ENCODE data around the gene ELMOD1.

The ELMOD1 gene

DNA sequence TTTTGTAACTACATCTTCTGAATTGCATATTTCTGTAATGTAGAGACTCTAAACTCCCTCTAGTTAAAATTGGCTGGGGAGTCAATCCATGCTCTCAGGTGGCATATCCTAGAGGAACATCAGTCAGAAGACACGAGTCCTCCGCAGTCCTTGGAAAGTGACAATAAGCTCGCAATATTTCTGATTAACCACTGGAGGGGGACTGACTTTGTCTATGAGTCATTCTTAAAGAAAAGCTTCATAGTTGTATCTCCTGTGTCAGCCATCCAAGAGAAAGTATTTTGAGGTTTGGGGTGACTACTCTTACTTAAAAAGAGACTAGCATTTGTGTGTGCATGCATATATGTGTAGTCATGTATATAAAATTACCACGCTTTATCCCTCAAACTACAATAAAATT, 60.7 kb downstream of the ELMOD1 start:
- no peak for DNase-seq

DNA sequence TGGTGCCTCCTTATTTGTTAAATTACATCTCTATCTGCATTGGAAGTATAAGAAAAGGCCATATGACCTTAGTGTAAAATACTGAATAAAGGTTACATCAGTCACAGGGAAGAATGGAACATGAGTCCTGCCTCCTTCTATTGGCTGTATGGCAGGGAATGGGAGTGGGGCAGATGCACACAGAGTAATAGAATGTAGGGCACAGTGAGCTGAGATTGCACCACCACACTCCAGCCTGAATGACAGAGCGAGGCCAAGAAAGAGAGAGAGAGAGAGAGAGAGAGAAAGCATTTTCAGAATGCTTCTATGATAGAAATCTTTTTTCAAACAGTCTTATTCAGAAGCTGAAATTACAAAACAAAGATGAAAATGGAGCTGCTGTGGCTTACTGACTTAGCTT, 62.1 kb downstream of the ELMOD1 start:
- no peak for DNase-seq

DNA sequence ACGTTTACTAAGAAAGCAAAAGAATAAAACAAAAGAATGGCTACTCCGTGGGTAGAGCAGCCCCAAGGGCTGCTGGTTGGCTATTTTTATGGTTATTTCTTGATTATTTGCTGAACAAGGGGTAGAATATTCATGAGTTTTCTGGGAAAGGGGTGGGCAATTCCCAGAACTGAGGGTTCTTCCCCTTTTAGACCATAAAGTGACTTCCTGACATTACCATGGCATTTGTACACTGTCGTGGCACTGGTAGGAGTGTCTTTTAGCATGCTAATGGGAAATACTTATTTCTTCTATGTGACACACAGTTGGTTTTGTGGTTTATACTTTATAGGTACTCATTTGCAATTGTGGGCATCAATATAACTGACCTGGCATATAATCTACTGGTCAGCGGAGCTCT, 64.7 kb downstream of the ELMOD1 start:
- no peak for DNase-seq

DNA sequence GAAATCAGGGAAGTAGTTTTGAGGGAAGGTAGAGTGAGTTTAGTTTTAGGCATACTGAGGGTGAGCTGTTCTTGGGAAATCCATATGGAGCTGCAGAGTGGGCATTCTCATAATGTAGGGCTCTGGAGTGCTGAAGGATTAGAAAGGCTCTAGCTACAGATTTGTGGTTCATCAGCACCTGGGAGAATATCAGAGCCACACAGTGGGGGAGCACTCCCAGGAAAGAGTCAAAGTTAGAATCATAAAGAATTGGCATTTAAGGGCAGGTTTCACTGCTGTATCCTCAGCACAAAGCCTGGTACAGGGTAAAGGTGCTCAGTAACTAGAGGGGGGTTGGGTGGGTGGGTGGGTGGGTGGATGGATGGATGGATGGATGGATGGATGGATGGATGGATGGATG, 68.4 kb downstream of the ELMOD1 start:
- no peak for DNase-seq

DNA sequence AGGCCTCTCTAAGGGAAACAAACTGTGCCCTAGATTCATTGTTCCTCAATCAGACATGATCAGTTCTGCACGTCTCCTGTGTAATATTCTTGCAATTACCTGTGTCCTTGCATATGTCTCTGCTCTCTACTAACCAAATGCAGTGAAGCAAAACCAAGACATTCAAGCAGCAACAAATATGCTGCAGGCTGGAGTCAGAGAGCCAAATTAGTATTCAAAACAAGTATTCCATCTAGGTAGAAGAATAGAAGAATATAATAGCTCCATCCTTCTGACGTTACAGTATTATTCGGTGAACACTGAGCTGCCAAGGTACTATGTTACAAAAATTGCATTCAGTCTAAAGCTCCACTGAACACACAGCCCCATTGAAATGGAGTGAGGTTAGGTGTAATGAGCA, 69.1 kb downstream of the ELMOD1 start:
- no peak for DNase-seq

DNA sequence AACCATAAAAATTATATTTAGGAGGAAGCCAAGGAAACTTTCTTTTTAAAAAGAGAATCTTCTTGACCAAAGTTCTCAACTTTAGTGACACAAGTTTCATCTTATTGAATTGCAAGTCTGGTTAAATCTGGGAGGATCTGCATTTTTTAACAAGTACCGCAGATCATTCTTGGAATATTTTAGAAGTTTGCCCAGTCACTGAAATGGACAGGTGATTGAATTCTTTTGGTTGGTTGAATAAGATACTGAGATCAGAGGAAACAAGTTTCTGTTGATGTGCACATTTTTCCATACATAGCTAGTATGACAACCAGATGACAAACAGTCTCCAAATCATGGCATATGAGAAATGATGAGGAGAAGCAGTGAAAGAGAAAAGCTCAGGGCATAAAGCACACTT, 70.7 kb downstream of the ELMOD1 start:
- DNase-seq = no peak

DNA sequence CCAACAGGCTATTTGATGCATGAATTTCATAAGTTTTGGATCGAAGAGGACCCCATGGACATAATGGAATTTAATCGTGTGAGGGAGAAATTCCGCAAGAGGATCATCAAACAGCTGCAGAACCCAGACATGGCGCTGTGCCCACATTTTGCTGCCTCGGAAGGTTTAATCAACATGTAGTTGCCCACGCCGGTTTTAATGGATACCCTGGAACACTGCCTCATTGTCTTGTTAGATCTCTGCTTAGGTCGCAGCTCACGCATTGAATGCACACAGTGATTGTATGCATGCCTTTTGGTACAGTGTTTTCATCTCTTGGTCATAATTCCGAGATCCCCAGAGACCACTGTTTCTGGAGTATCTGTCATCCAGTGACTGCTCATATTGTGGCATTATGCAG, 74.1 kb downstream of the ELMOD1 start:
- DNase-seq = no peak

DNA sequence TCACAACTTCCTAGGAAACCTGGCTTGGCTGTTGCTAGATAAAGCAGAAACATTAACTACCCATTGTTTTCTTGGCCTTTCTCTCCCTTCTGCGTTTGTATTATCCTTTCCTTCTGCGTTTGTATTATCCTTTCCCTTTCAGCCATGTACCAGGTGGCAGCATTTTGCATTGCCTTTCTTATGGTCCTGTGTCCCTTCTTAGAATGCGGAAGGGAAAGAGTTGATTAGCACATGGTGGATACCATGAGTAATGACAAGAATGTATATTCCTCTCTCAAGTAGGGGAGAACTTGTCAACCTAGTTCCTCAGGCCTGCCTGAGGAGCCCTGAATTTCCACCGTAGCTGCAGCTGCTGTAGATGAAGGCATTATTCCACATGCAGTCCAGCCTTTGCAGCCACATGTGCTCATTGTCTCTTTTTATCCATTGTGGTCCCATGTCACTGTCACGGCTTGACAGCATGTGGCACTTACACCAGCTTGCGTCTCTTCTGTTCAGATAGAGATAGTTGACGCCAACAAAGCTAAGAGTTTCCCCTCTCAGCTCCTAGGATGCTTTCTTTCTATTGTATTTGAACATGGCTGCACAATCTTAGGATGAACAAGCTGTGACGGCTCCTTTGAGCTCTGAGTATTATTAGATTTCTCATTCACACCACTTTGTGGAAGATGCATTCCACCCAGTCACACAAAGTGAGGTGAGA, 76.1 kb downstream of the ELMOD1 start:
- no peak for DNase-seq

DNA sequence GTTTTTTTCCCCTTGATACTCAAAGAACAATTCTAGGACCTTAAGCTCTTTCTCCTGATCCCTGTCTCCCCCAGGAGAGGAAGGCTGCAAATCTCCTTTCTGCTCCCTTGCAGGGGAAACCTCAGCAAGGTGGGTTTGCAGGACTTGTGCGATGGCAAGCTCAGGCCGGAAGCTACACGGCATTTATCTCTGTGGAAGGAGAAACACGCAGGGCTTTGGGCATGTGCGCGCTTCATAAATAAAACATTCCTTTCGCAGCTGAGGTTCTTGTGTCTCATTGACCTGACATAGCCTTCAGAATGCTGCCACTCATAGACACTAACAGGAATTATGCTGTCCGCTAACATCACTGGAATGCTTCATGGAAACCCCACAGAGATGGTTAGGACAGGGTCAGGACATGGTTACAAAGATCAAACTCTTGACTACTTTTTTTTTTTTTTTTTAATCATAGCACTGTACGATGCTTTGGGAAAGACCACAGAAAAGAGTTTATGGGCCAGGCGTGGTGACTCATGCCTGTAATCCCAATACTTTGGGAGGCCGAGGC, 78.3 kb downstream of the ELMOD1 start:
- DNase-seq = no peak

DNA sequence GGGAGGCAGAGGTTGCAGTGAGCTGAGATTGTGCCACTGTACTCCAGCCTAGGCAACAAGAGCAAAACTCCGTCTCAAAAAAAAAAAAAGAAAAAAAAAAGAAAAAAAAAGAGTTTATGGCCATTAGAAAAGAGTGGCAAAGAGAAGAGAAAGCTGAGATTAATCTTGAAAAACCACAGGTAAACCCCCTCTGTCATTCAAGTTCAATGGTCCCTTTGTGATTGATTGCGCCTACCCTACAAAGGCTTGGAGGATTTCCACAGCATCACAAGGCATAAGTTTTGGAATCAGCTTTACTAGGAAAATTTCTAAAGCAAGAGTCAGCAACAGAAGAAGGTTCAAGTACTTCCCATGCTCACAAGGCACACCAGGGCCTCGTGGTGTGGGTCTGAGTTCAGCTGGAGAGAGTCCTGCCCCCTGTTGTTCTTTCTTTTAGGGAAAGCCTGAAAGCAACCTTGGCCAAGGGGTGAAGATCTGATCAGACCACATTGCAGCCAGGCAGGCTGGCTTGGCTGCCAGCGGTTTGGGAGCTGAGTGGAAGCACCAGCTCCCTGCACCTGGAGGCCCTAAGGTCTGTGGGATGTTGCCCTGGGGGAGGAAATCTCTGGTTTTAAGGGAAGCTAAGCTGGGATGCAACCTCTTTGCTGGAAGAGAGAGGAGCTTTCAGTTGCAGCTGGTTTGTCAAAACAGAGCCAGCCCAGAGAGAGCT, 79.1 kb downstream of the ELMOD1 start:
- no peak for DNase-seq

DNA sequence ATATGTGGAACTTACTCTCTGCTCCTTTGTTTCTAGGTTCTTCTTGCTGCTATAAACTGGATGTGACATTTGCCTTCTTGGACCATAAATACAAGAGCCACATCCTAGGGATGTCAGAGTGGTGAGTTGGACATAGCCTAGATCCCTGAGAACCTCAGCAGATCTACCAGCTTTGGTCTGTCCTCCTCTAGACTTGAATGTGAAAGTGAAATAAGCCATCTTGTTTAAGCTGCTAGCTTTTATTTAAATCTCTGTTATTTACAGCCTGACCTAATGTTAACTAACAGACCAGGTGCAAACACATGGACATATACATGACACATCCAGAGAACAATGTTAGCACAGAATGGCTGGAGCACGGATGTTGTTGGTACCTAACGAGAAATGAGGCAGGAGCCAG, 85.0 kb downstream of the ELMOD1 start:
- DNase-seq = no peak

DNA sequence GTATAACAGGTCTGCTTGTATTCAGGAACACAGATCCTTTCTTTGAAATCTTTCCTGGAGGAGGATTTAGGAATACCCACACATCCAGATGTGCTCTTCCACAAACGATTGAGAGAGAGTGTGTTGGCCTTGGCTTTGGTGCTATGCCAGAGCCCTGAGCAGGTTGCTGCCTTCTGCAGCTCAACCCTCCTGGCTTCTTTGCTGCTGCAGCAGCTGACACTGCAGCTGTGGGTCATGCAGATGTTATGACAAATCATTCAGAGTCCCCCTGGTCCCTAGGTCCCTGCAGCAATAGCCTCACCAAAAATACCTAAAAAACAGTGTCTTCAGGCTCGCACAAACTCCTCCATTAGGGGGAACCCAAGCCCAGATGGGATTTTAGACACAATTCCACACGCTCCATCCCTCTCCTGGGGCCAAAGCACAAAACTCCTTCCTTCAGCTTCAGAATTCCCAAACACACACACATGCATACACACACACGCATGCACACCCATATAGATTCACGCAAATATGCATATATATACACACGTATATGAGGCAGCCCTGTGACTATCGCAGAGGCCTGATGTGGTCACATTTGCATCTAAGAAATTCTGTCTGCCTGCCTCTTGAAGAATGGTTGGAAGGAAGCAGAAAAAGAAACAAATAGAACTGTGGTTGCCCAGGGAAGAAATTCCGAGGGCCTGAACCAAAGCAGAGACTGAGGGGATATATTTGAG, 85.5 kb downstream of the ELMOD1 start:
- no peak for DNase-seq

DNA sequence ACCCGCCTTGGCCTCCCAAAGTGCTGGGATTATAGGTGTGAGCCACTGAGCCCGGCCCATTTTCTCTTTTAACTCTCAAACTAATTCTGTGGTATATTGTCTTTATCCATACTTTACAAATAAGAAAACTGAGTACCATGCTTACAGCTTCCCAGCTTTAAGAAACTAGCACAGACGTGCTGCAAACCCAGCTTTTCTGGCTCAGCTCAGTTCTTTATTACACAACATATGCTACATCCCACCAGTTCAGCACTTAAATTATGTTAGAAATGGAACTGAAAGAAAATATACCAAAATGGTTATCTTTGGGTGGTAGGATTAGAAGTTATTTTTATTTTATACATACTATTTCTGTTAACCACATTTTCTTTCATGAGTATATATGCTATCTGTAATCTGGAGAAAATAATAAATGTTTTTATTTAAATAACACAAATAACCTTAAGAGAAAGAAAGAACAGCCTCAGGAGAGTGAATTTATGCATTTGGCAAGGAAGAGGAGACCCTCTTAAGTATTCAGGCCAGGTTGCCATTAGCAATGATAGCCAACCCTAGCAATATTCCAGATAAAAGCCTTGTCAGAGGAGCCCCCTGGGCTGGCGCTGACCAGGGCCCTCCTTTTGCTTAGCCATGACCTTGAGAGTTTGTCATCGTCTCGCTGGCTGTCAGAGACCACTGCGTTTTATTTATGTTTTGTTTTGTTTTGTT, 87.1 kb downstream of the ELMOD1 start:
- no peak for DNase-seq

DNA sequence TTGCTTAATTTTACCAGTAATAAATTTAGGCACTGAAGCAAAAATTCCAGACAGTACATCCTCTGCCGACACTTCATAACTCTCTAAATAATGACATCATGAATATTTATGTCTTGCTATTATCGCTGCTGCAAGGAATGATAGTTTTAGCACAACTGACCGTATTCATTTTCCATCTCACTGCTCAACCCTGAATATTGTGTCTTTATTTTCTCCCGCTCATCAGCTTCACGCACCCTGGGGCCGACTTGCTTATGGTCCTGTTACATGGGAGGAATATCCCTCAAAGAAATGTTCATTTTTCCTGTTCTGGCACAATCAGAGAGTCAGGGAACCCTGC, 87.7 kb downstream of the ELMOD1 start:
- DNase-seq = no peak

DNA sequence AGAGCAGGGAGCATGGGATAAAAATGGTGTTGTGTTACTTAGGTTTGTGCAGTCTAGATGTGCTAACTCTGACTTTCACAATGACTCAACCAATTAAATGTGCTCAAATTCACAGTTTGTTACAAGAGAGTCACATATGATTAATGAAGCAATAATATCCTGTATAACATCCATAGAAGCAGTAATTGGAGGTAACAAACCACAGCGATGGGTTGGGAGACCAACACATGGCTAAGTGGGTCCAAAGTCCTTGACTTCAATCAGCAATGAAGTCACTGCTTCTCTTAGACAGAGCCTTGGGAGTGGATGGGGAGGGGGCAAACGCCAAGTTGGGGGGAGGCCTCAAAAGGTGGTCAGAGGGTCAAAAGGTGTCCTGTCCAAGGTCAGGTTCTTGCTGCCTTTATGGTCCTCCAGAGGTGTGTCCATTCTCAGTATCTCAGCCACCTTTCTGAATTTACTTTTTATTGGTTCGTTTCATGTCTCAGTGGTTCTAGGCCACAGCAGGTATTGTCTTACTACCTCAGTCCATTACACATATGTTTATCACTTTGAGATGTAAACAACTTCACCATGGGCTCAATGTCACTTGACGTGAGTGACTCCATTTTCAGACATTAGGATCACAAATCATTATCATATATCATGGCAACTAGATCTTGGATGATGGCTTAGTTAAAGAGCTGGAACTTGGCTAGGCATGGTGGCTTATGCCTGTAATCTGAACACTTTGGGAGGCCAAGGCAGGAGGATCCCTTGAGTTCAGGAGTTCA, 88.5 kb downstream of the ELMOD1 start:
- DNase-seq = no peak

DNA sequence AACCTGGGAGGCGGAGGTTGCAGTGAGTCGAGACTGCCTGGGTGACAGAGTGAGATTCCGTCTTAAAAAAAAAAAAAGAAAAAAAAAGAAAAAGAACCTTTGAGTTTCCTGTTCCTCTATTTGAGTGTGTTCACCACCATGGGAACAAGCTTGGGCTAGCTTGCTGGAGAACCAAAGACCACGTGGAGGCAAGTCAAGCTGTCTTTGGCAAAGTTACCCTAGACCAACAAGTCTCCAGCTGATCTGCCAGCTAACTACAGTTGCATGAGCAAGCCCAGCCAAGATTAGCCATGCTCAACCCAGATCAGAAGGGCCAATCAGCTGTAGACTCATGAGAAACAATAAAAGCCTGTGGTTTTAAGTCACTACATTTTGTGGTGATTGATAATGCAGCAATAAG, 91.2 kb downstream of the ELMOD1 start:
- DNase-seq = no peak

DNA sequence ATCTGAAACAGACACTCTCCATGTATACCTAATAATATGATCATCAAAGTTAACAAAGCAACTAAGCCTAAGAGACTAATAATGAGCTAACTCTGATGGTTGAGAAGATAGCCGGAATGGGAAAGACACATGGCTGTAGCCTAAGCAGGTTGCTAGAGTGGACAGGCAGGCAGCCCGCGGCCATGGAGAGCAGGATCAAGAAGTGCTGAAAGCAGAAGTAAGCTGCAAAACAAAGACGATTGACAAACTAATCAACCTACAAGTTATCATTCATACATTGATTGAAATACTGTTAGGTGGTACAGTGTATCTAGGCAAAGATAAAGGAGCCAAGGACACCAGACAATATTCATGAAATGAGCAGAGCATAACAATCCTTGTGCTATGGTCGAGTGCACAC, 91.6 kb downstream of the ELMOD1 start:
- DNase-seq = no peak

DNA sequence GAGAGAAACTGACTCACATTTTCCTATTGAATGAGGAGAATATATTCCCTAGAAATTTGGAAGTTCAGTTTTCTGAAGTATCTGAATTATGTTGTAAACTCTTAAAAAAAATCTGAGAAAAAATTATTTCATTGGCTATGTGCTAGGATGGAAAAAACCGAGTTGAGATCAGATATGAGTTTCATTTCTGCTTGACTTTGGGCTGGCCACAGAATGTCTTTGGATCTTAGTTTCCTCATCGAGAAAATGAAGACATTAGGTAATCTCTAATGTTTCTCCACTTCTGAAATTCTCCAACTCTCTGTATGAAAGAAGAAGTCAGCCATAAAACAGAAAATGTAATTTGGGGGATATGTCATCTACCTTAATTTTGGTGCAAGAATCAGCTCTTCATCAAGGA, 92.1 kb downstream of the ELMOD1 start:
- DNase-seq = no peak

DNA sequence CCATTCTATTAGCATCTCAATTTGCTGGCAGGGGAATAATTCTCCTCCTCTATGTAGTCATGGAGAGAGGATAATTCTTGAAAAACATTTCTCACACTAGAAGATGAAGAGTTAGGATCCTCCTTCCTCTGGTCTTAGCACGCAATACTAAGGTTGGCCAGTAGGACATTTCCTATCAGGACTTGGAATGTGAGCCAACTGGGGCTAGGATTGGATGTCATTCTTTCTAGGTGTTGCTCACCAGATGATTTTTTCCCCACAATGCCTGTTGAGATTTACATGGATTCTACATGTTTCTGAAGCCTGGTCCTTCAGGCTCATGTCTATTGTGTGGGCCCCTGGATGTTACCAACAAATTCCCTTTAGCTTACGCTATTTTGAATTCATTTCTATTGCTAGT, 92.9 kb downstream of the ELMOD1 start:
- no peak for DNase-seq

DNA sequence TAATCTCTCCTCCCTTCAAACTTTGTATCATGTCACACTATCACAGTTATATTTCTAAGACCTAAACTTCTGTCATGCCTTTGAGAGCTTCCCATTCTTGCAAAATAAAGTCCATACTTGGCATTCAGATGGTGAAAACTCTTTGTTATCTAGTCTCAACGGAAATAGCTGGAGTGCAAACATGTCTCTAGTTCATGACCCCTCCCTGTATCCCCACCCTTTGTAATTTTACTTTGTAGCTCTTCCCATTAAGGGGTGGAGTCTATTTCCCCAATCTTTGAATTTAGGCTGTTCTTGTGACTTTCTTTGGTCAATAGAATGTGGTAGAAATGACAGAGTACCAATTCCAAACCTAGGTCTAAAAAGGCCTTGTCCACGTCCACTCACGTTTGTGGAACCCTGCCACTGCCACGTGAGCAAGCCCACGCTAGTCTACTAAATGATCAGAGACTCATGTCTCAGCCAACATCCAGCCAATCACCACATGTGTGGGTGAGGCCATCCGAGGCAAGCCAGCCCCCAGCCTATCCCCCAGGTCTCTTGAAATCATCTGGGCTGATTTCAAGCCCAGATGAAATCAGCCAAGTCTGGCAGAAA, 97.5 kb downstream of the ELMOD1 start:
- no peak for DNase-seq

DNA sequence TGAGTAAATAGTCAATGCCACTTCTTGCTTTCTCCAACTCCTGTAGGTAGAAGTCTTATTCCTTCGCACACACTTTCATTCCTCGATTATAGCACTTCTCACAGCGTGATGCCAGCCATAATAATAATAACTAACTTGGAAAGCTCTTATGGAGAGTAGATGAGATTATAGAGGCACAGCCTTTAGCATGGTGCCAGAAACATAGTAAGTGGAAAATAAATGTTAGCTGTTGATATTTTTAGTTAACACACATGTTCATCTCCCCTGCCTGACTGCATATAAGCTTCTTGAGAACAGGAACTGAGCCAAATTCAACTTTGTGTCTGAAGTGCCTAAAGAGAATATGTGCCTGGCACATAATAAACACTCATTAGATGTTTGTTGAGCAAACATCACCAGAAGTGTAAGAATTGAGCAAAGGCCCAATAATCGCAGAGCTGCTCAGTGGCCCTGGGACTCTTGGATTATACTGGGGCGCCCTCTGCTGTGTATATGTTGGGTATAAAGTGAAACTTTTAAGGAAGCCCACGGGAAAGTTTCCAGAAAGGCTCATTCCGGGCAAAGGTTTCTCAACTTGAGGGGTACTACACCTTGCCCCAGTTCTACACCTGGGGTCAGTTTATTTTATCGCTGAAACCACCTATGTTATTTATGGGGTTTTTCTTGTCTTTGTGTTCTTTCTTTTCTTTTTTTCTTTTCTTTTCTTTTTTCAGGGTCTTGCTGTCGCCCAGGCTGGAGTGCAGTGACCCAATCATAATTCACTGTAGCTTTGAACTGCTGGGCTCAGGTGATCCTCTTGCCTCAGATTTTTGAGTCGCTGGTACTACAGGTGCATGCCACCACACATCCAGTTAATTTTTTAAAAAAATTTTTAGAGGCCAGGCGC, 98.6 kb downstream of the ELMOD1 start:
- peak; percentile 27 to 56 for DNase-seq
